ENCODE measurements around the gene CDK2AP2.

DNA sequence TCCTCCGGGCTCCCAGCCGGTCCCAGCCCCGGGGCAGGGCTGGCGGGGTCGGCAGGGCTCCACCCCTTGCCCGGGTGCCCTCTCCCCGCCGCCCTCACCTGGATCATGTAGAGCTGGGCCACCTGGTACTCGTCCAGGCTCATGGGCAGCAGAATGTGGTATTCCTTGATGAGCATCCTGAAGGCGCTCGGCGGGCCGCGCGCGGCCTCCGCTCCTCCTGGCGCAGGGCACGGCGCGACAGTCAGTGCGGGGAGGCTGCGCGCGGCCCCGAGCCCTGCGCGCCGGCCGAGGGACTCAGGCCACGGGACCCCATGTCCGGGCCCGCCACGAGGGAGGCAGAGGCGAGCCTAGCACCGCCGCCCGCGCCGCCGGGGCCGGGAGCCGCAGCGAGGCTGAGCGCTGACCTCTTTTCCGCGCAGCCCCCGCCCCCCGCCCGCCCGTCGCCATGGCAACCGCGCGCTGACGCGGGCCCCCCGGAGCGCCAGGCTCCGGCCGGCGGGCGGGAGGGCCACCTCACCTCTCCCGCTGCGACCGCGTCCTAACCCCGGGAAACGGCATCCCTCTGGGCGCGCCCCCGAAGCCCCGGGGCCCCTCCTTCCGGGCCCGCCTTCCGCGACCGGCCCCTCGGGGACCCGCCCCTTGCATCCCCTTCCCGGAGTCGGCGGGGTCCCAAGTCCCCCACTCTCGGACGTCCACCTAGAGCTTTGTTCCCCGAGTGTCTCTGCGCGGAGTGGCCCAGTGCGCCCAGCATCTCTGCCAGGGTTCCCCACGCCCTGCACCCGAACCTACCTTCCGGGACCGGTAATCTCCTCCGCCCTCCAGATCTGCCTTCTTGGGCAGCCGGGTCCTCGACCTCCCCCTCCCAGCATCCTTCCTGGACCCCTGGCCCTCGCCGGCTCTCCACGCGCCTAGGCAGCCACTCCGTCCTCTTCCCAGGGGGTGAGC, 3.7 kb downstream of the CDK2AP2 start:
- TF ChIP-seq EZH2phosphoT487 (IDR thresholded peaks at IDR 0.05; ENCODE audit: unreplicated experiment) (no peak), EZH2 (IDR thresholded peaks at IDR 0.05; ENCODE audit: low read depth, unreplicated experiment) (no peak), STAT1 (IDR thresholded peaks at IDR 0.05; ENCODE audit: unreplicated experiment) (no peak), CREB1 (CRISPR knock-in tag; IDR thresholded peaks at IDR 0.05; ENCODE audit: low read depth) (peak; percentile 49; the same call in 1 of the 2 replicates), POLR2AphosphoS5 (IDR thresholded peaks at IDR 0.05; ENCODE audit: low read depth) (no peak), NANOG (IDR thresholded peaks at IDR 0.05; ENCODE audit: borderline replicate concordance) (no peak), JUNB (IDR thresholded peaks at IDR 0.05; ENCODE audit: unreplicated experiment) (no peak), ZNF114 (CRISPR knock-in tag; IDR thresholded peaks at IDR 0.05) (no peak)
- TF ChIP-seq, protein P1, sequence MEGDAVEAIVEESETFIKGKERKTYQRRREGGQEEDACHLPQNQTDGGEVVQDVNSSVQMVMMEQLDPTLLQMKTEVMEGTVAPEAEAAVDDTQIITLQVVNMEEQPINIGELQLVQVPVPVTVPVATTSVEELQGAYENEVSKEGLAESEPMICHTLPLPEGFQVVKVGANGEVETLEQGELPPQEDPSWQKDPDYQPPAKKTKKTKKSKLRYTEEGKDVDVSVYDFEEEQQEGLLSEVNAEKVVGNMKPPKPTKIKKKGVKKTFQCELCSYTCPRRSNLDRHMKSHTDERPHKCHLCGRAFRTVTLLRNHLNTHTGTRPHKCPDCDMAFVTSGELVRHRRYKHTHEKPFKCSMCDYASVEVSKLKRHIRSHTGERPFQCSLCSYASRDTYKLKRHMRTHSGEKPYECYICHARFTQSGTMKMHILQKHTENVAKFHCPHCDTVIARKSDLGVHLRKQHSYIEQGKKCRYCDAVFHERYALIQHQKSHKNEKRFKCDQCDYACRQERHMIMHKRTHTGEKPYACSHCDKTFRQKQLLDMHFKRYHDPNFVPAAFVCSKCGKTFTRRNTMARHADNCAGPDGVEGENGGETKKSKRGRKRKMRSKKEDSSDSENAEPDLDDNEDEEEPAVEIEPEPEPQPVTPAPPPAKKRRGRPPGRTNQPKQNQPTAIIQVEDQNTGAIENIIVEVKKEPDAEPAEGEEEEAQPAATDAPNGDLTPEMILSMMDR (conservative IDR thresholded peaks at IDR 0.05; ENCODE audit: low read depth in 2 of 2), result no peak
- TF ChIP-seq, protein P2, sequence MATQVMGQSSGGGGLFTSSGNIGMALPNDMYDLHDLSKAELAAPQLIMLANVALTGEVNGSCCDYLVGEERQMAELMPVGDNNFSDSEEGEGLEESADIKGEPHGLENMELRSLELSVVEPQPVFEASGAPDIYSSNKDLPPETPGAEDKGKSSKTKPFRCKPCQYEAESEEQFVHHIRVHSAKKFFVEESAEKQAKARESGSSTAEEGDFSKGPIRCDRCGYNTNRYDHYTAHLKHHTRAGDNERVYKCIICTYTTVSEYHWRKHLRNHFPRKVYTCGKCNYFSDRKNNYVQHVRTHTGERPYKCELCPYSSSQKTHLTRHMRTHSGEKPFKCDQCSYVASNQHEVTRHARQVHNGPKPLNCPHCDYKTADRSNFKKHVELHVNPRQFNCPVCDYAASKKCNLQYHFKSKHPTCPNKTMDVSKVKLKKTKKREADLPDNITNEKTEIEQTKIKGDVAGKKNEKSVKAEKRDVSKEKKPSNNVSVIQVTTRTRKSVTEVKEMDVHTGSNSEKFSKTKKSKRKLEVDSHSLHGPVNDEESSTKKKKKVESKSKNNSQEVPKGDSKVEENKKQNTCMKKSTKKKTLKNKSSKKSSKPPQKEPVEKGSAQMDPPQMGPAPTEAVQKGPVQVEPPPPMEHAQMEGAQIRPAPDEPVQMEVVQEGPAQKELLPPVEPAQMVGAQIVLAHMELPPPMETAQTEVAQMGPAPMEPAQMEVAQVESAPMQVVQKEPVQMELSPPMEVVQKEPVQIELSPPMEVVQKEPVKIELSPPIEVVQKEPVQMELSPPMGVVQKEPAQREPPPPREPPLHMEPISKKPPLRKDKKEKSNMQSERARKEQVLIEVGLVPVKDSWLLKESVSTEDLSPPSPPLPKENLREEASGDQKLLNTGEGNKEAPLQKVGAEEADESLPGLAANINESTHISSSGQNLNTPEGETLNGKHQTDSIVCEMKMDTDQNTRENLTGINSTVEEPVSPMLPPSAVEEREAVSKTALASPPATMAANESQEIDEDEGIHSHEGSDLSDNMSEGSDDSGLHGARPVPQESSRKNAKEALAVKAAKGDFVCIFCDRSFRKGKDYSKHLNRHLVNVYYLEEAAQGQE (IDR thresholded peaks at IDR 0.05; ENCODE audit: unreplicated experiment), result no peak
- TF ChIP-seq, protein P3, sequence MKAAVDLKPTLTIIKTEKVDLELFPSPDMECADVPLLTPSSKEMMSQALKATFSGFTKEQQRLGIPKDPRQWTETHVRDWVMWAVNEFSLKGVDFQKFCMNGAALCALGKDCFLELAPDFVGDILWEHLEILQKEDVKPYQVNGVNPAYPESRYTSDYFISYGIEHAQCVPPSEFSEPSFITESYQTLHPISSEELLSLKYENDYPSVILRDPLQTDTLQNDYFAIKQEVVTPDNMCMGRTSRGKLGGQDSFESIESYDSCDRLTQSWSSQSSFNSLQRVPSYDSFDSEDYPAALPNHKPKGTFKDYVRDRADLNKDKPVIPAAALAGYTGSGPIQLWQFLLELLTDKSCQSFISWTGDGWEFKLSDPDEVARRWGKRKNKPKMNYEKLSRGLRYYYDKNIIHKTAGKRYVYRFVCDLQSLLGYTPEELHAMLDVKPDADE (IDR thresholded peaks at IDR 0.05), result no peak

Measured in GM23338 (cell line).